PFSK-1 (cell line): ENCODE measurements around the gene APOBEC3B.

ENCODE experiments used
- POLR2AphosphoS5 ChIP-seq: IDR thresholded peaks from 2 replicates; pipeline ENCODE4 v1.6.1; 2012; ENCODE audit warnings: low read depth, mild to moderate bottlenecking, control low read depth, low read length, moderate library complexity
- SIN3A ChIP-seq: IDR thresholded peaks from 2 replicates; pipeline ENCODE4 v1.6.1; 2012; ENCODE audit warnings: mild to moderate bottlenecking, low read length, moderate library complexity, borderline replicate concordance; ENCODE audit not compliant: insufficient read depth
- TAF1 ChIP-seq: IDR thresholded peaks from 2 replicates; pipeline ENCODE4 v1.6.1; 2012; ENCODE audit warnings: low read length, control low read depth, borderline replicate concordance; ENCODE audit not compliant: insufficient read depth

GRCh38 chr22:38986629-38987028 lies 4.5 kb downstream of the APOBEC3B start:
- no peak for TF ChIP-seq SIN3A
- no peak for TF ChIP-seq POLR2AphosphoS5
- TF ChIP-seq TAF1, result no peak
